Body of pancreas (tissue), 4 donors: ENCODE measurements around the gene BATF2. TPM values are rescaled to one million over a fixed set of nuclear protein-coding genes. Genes with fewer than 3 reads are reported as not detected.

Experiments used
- ATAC-seq: fragments of 150-250 bp; one replicate; pipeline ENCODE4 v1.9.1; 2016
- DNase-seq, 4 donors: peaks; one replicate each; pipeline ENCODE4 v3.0.0-alpha.2; 2019
- H3K27ac ChIP-seq, 4 donors: fragments of 200-600 bp; sonication (generic); 1 replicate in 3 of 4; 2 replicates in 1 of 4; pipeline versions ENCODE4 v1.5.1 to v1.6.1; 2016 to 2019; ENCODE audit warnings: mild to moderate bottlenecking in 1 of 4, mixed read lengths in 1 of 4, moderate library complexity in 1 of 4
- H3K27me3 ChIP-seq, 2 donors: fragments of 200-600 bp; sonication (generic); one replicate each; pipeline ENCODE4 v1.6.0; 2016; ENCODE audit warnings: mild to moderate bottlenecking in 1 of 2
- H3K36me3 ChIP-seq, 2 donors: fragments of 200-600 bp; sonication (generic); replicated peaks in 1 of 2; 2 replicates each; pipeline ENCODE4 v1.5.1; 2016; ENCODE audit warnings: low read depth in 2 of 2; ENCODE audit not compliant: insufficient read depth in 1 of 2
- H3K4me1 ChIP-seq: fragments of 200-600 bp; sonication (generic); one replicate; pipeline ENCODE4 v1.6.0; 2016
- H3K4me3 ChIP-seq, 2 donors: fragments of 200-600 bp; sonication (generic); 1 replicate in 1 of 2; 2 replicates in 1 of 2; pipeline ENCODE4 v1.5.1; 2016 to 2019
- H3K9me3 ChIP-seq, 3 donors: fragments of 200-600 bp; sonication (generic); 1 replicate in 2 of 3; 2 replicates in 1 of 3; pipeline ENCODE4 v1.5.1; 2016
- CTCF ChIP-seq, 7 experiments: fragments of 450-650 bp in 4 of 7; fragments of 200-600 bp in 3 of 7; sonication (generic) in 3 of 7; IDR thresholded peaks; one replicate each; pipeline ENCODE4 v1.5.1; 2016 to 2019; ENCODE audit warnings: antibody characterized with exemption in 7 of 7
- POLR2A ChIP-seq, 3 donors: fragments of 450-650 bp; IDR thresholded peaks; one replicate each; pipeline ENCODE4 v1.6.1; 2016; ENCODE audit warnings: antibody characterized with exemption in 3 of 3, mild to moderate bottlenecking in 2 of 3
- WGBS, 2 donors: methylation state at CpG; one replicate each; pipeline ENCODE4 v1.1.5; 2017; 5-methylcytosine and 5-hydroxymethylcytosine counted together
- intact Hi-C: fragments of 100-400 bp; cut with DNase I; formaldehyde crosslinking; loops from one replicate; pipeline ENCODE4 v1.15.1; 2023
- total RNA-seq, 2 donors: library from RNA; depleted of rRNA; stranded (reverse); fragments of >200 nt; gene quantifications; one replicate each; pipeline ENCODE4 v1.1.0, GENCODE V29; 2016

BATF2 gene
- 10 to 100 TPM in 1 of 2 donors, 1 to 10 TPM in 1; 2.3 to 20.8 TPM for total RNA-seq

- no peaks in the 10 kb centered on the region for H3K9me3 ChIP-seq
- peak within 1 kb of the TSS; percentile 32 to 37 for H3K4me3 ChIP-seq
- WGBS, 2 donors = 11 to 12% methylated on average over 5 to 8 of the region's 9 CpGs
- TF ChIP-seq POLR2A (IDR thresholded peaks at IDR 0.05) (peak; percentile 91 to 97 (median 96)), CTCF (IDR thresholded peaks at IDR 0.05) (peak; percentile 34 to 82 (median 76))
- peaks cover 50% of the 10 kb centered on the region for H3K4me1 ChIP-seq
- peak; percentile 94 for ATAC-seq
- H3K27ac ChIP-seq = peak within 1 kb of the TSS; percentile 88 to 98 (median 90)
- H3K27me3 ChIP-seq = no peaks in the 10 kb centered on the region
- no peaks in the 10 kb centered on the region for H3K36me3 ChIP-seq
- intact Hi-C loops = no loop called here
- DNase-seq = peak; percentile 89 to 95 (median 95)
These were observed at the start of gene BATF2 for GRCh38 chr11:64996710-64997380. Gene BATF2, minus strand, starts transcription at chr11:64996971. Its CDS starts 57 bp downstream, at chr11:64996914.

- H3K4me1 ChIP-seq = peaks cover 16% of the 10 kb centered on the region
These were observed 49.0 kb upstream of the BATF2 start for GRCh38 chr11:65045728-65046127.

GRCh38 chr11:65045061-65045460 is 48.3 kb upstream of the BATF2 start:
- H3K27ac ChIP-seq = no peak overlapping the region
- no peak overlapping the region for H3K4me3 ChIP-seq
- 83 to 98% methylated on average over 1 to 4 of the region's 5 CpGs for WGBS, 2 donors
- ATAC-seq (no peak), DNase-seq (no peak)
- no peaks in the 10 kb centered on the region for H3K9me3 ChIP-seq
- H3K27me3 ChIP-seq = no peaks in the 10 kb centered on the region
- TF ChIP-seq CTCF (IDR thresholded peaks at IDR 0.05) (no peak), POLR2A (IDR thresholded peaks at IDR 0.05) (no peak)
- peaks cover 21% of the 10 kb centered on the region for H3K4me1 ChIP-seq
- intact Hi-C loops = no loop called here
- H3K36me3 ChIP-seq = no peaks in the 10 kb centered on the region

More at GRCh38 chr11:65045728-65046127, 49.0 kb upstream of the BATF2 start:
- H3K4me3 ChIP-seq = no peak overlapping the region
- intact Hi-C loops = no loop called here
- no peaks in the 10 kb centered on the region for H3K9me3 ChIP-seq
- H3K36me3 ChIP-seq = no peaks in the 10 kb centered on the region
- DNase-seq (no peak), ATAC-seq (no peak)
- H3K27ac ChIP-seq = no peak overlapping the region
- H3K27me3 ChIP-seq = no peaks in the 10 kb centered on the region
- TF ChIP-seq CTCF (IDR thresholded peaks at IDR 0.05) (no peak), POLR2A (IDR thresholded peaks at IDR 0.05) (no peak)
- 82 to 100% methylated on average over 1 to 7 of the region's 7 CpGs for WGBS, 2 donors

GRCh38 chr11:65043881-65044501 is 47.2 kb upstream of the BATF2 start:
- no peak for ATAC-seq
- intact Hi-C loops = no loop called here

More at GRCh38 chr11:65043881-65044501, 47.2 kb upstream of the BATF2 start:
- Histone ChIP-seq H3K36me3 (no peaks in the 10 kb centered on the region), H3K4me3 (no peak overlapping the region), H3K4me1 (peaks cover 23% of the 10 kb centered on the region), H3K27ac (no peak overlapping the region), H3K27me3 (no peaks in the 10 kb centered on the region), H3K9me3 (no peaks in the 10 kb centered on the region)
- whole genome bisulfite sequencing, 2 donors = 80 to 90% methylated on average over 23 of the region's 23 CpGs
- DNase-seq = peak in 1 of 4 donors; percentile 64
- TF ChIP-seq POLR2A (IDR thresholded peaks at IDR 0.05) = no peak
- TF ChIP-seq CTCF (IDR thresholded peaks at IDR 0.05) = no peak
